ENCODE data around the gene VGLL1.

Gene VGLL1

GRCh38 chrX:136531951-136532350, at the start of gene VGLL1:
VGLL1 (plus strand) TSS chrX:136532215; CDS start chrX:136536021, 3,806 bp downstream.
- DNase-seq, result no peak

- no peak for DNase-seq
These were observed 44.4 kb upstream of the VGLL1 start, which contains the start of gene BRS3 for GRCh38 chrX:136487647-136488046. BRS3 (plus strand) TSS chrX:136487947; CDS start chrX:136488115, 168 bp downstream.

GRCh38 chrX:136488706-136489105, 43.3 kb upstream of the VGLL1 start:
- DNase-seq, result no peak

- DNase-seq, result no peak
These were observed 40.2 kb upstream of the VGLL1 start for GRCh38 chrX:136491832-136492231.

GRCh38 chrX:136493011-136493410, 39.0 kb upstream of the VGLL1 start:
- DNase-seq, result no peak

GRCh38 chrX:136495043-136495442, 37.0 kb upstream of the VGLL1 start:
- DNase-seq, result no peak

GRCh38 chrX:136496186-136496763, 35.7 kb upstream of the VGLL1 start:
- no peak for DNase-seq

- DNase-seq, result peak; percentile 39
These were observed 35.1 kb upstream of the VGLL1 start for GRCh38 chrX:136496764-136497555.

GRCh38 chrX:136497556-136498052, 34.4 kb upstream of the VGLL1 start, which contains the start of gene HTATSF1:
HTATSF1 (plus strand) TSS chrX:136497592; CDS start chrX:136497685, 93 bp downstream.
- DNase-seq, result no peak

GRCh38 chrX:136519069-136519468, 12.9 kb upstream of the VGLL1 start:
- no peak for DNase-seq

GRCh38 chrX:136523770-136524169, 8.2 kb upstream of the VGLL1 start:
- DNase-seq, result no peak

GRCh38 chrX:136525738-136526606, 6.0 kb upstream of the VGLL1 start:
- no peak for DNase-seq

GRCh38 chrX:136528645-136529315, 3.2 kb upstream of the VGLL1 start:
- DNase-seq, result no peak

GRCh38 chrX:136529795-136530194, 2.2 kb upstream of the VGLL1 start:
- DNase-seq, result no peak

- no peak for DNase-seq
These were observed 2.1 kb downstream of the VGLL1 start for GRCh38 chrX:136534131-136534530.

GRCh38 chrX:136538811-136539210, 6.8 kb downstream of the VGLL1 start:
- DNase-seq, result no peak

- DNase-seq, result no peak
These were observed 8.2 kb downstream of the VGLL1 start for GRCh38 chrX:136540226-136540625.

- DNase-seq, result no peak
These were observed 9.3 kb downstream of the VGLL1 start for GRCh38 chrX:136541294-136541693.

- DNase-seq, result no peak
These were observed 10.3 kb downstream of the VGLL1 start for GRCh38 chrX:136542281-136542680.

- DNase-seq, result no peak
These were observed 14.4 kb downstream of the VGLL1 start for GRCh38 chrX:136546371-136546781.

GRCh38 chrX:136549226-136549625, 17.2 kb downstream of the VGLL1 start:
- no peak for DNase-seq

GRCh38 chrX:136551410-136551809, 19.4 kb downstream of the VGLL1 start:
- DNase-seq, result no peak

GRCh38 chrX:136555694-136556093, 23.7 kb downstream of the VGLL1 start:
- no peak for DNase-seq

All from NCI-H1048 (cell line).